NCI-H2107 (cell line): ENCODE measurements around the gene EHD4.

Experiments used
- DNase-seq: peaks from one replicate; lab custom pipeline; 2025; lab: John Stamatoyannopoulos, UW

The EHD4 gene

DNA sequence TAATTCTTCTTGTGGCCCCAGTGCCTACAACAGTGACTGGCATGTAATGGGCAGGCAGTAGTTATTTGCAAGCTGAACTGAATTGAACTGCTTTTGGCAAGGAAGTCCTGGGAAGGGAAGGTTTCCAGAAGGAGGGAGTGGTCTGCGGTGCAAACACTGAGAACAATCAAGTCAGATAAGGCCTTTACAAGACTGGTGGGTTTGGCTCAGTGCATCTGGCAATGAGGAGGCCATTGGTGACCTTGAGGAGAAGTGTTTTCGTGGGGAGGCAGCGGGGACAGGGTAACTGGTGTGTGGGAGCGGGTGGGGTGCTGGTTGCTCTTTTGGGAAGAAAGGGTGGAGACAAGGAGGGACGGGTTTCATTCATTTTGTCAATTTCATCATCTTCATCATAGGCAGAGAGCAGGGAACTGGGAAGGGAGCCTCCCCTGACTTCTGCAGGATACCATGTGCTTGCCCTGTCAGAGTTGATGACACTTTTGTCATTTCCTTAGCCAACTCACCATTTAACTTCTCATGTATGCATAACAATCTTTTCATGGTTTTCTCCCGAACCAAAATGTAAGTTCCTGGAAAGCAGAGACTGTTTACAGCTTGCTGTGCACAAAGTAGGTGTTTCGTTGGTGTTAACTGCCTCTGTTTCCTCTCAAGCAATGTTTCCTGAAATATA is 8.4 kb upstream of the EHD4 start:
- no peak for DNase-seq

DNA sequence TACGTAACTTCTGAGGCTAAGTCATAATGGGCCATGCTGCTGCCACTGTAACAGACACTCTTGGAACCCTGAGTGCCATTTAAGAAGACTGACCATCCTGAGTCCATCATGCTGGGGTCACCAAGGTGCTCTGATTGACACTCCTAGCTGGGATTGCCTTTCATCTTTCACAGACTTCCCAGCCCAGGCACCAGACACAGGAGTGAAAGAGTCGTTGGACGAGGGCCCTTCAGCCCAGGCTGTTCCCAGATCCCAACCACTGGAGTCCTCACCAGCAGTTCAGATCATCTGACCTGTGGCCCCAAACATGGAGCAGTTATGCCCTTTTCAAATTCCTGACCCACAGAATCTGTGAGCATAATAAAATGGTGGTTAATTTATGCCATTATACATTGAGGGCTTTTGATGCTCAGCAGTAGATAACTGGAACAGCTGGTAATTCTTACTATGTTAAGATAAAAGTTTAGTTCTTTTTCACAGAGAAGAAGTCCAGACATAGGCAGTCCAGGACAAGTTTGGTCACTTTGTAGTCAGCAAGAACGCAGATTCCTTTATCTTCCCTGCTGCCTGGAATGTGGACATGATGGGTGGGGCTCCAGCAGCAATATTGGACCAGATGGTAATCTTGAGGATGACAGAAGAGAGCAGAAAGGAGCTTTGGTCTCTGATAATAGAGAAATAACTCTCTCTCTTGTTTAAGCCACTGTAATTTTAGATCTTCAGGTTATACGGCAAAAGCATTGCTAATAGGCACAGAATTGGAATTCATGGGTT is 7.3 kb upstream of the EHD4 start:
- no peak for DNase-seq

DNA sequence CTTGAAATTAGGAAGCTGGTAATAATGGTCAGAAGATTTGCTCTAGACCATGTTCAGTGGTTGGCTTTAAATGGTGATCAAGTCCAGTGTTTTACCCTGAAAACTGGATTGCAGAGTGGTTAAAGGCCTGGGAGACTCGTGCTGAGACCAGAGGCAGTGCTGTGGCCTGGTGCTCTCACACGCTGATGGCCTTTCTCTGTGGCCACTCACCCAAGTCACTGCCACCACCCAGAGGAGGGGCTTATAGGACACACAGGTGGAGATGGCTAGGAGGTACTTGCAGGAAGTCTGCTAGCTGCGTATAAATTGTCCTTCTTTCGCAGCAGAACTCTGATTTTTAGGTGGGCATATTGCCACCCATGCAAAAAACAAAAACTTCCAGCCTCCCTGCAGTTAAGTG is 6.2 kb upstream of the EHD4 start:
- DNase-seq: no peak

DNA sequence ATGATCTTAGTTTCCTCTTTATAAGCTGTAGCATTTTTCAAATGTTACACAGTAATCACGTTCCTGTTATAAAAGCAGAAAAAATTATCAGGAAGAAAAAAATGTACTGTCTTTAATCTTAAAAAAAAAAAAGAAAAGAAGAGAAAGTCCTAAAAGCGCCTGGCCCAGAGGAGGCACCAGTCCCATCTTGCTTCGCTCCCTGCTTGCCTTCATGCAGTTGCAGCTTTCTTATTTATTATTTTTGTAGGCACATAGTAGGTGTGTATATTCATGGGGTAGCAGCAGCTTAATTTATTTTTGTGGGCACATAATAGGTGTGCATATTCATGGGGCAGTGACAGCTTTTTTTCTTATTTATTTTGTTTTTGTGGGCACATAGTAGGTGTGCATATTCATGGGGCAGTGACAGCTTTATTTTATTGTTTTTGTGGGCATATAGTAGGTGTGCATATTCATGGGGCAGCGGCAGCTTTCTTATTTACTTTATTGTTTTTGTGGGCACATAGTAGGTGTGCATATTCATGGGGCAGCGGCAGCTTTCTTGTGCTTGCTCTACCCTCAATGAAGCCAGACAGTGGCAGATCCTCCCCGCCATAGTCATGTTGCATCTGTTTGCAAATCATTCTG is 5.5 kb upstream of the EHD4 start:
- DNase-seq: no peak

DNA sequence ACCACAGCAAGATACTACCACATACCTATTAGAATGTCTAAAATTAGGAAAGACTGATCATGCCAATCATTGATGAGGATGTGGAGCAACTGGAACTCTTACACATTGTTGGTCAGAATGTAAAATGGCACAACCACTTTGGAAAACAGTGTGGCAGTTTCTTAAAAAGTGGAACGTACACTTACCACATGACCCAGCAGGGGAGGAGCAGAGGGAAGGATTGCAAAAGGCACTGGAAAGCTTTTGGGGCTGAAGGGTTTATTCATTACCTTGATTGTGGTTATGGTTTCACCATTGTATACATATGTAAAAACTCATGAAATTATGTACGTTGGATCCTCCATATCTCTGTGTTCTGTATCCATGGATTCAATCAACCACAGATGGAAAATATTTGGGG is 3.3 kb upstream of the EHD4 start:
- DNase-seq: no peak

DNA sequence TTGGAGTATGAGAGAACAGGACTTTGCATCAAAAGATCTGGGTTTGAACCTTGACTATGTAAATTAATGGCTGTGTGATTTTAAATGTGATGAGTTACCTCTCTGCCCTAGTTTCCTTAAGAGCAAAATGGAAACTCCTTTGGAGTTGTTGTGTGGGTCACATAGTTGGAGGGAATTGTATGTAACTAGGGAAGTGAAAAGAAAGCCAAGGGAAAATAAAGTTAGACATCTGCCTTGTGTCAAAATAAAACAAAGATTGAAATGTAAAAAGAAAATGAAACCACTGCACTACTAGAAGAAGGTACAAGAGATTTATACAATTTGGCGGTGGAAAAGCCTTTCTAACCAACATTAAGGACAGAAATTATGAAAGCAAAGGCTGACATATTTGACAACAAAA is 1.7 kb upstream of the EHD4 start:
- DNase-seq: no peak

- DNase-seq: no peak
These were observed 483 bp downstream of the EHD4 start for GRCh38 chr15:41971895-41972252.

DNA sequence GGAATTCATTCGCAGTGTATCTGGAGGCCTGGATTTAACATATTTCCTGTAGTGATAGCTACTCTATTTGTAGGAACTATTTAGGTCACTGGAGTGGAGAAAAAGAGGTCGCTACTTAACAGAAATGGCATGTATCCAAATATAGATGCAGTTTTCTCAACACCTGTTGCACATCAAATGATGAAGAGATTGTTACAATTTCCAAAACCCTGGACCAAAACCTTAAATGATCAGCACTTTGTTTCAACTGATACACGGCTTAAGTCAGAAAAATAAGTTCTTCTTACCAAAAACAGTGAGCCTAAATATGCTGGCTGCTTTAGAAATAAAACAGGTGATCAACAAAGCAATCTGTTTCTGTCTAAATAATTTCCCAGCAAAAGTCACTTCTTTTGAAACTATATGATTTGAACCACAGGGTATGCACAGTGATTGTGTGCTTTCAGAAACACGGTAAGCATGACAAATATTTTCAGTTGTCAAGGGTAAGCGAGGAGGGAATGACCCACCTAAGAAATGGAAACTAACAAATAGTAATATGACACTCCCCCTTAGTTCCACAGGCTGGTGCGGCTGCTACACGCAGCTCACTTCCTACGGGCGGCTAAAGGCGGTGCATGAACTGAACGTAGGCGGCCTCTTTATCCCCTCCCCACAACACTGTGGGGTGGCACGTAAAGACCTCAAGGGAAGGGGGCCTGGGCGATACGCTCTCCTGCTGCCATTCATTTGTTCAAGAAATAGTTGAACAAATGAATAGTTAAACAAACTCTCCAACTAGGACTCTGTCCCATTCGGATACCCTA is 1.1 kb downstream of the EHD4 start:
- no peak for DNase-seq

DNA sequence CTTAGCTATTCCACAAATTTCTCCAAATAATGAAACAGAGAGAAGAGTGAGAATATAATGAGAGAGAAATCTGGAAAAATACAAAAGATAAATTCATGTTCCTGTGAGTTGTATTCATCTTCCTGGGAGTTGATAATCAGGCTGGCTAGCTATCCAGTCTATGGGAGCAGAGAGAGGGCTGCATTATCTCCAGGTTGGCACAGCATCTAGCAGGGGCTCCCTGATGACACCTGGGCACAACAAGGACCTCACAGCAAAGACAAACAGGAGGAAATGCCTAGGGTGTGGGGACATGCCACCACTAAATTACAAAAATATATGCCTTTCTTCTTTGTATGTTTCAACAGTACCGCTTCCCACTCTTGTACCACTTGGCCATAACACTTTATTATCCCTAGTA is 1.9 kb downstream of the EHD4 start:
- DNase-seq: no peak

- no peak for DNase-seq
These were observed 2.4 kb downstream of the EHD4 start for GRCh38 chr15:41969851-41970431.

- no peak for DNase-seq
These were observed 3.7 kb downstream of the EHD4 start for GRCh38 chr15:41968701-41969100.

DNA sequence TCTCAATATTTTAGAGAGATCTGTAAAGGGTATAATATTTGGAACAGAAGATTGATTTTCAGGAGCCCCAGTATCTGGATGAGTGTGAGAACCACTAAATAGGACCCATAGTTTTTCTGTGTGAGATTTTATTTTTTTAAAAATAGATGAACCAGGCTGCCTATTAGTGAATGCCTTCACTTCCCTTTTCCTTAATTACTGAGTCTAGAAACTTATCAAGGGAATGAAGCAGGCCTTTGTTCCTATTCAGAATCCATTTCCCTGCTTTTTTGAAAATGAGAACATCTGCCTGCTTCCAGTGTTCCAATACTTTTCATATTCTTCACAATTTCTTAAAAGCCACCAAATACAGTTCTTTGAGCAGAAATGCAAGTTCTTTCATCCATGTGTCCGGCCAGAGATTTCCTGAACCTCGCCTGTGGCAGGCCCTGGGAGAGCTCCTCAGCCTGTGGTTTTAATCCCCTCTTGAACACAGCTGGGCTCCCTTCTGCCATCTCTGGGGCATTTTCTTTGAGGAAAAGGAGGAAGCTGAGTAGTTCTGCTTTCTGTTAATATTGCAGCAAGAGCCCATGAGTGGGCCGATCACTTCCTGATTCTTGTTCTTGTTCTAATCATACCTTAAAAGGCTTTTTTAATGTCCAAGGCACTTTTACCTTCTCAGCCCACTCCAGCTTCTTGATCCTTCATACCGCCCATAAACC is 4.7 kb downstream of the EHD4 start:
- DNase-seq: no peak

GRCh38 chr15:41966920-41967465 is 5.4 kb downstream of the EHD4 start:
- no peak for DNase-seq

DNA sequence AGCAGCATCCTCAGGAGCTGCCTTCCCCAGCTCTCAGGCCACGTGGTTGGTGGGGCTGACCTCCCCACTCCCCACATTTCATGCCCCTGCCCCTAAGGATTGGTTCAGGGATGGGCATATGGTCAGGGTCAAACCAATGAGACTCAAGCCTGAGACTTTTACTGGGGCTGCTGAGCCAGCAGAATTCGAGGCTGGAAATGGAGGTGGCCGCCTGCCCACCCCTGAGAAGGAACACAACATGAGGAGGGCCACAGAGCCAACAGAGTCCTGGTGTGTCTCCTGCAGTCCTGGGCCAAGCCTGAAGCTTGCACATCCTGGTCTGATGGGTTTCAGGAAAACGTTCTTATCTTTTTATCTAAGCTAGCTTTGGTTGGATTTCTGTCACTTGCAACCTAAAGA is 5.9 kb downstream of the EHD4 start:
- no peak for DNase-seq

DNA sequence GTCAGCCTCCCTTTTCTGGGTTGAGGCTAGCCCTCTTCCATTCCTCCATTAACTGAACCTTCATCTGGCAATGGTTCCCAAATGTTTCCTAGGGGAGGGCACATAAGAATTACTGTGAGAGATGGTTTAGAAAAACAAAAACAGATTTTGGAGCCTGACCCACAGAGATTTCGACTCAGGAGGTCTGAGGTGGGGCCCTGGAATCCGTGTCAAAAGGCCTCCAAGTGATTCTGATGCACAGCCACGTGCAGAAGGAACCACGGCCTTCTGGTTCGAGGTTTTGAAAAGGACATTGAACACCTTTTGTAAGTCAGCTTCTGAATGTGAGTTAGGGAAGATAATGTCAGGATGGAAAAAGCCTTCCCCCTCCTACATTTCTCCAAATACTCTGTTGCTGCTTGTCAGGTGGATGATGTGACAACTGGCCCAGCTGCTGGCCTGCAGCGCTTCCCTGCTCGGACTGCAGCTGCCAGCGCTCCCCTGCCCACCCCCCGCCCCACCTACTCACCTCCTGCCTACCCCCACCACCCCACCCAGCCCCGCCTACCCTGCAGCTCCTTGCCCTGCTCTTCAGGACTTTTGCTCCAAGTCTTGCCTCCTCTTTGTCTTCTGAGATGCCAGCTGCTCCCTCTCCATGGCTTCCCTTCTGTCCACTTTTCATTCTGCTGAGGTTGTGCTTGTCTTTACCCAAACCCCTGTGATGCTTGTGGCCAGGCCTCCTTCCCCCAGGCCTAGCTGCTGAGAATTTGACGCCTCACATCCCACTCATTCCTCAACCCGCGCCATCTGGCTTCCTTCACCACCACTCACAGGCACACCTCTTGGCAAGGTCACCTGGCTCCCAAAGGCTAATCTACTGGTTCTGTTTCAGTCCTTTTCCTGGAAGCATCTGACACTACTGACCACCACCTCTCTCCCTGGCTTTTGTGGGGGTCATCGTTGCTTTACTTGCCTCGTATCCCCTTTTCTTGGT is 6.6 kb downstream of the EHD4 start:
- no peak for DNase-seq

DNA sequence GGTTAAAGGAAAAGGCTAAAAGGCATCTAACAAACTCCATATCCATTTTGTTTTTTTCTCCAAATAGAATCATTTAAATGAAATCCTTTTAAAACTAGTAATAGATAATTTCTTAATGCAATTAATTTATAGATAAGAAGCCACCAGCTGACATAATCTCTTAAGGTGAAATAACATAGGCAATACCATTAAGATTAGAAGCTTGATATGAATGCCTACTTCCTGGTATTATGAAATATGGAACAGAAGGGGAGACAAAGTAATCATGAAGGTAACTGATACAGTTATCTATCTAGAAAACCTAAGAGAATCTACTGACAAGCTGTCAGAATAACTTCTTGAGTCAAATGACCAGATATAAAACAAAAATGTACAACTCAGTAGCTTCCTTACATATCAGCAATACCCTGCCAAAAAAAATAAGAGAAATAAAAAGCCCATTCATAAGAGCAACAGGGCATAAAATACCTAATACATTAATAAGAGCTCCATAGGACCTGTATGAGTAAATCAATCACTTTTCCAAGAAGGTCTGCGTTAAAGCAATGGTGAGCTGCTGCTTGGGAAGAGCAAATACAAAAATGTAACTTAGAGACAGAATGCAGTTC is 10.7 kb downstream of the EHD4 start:
- DNase-seq: no peak

DNA sequence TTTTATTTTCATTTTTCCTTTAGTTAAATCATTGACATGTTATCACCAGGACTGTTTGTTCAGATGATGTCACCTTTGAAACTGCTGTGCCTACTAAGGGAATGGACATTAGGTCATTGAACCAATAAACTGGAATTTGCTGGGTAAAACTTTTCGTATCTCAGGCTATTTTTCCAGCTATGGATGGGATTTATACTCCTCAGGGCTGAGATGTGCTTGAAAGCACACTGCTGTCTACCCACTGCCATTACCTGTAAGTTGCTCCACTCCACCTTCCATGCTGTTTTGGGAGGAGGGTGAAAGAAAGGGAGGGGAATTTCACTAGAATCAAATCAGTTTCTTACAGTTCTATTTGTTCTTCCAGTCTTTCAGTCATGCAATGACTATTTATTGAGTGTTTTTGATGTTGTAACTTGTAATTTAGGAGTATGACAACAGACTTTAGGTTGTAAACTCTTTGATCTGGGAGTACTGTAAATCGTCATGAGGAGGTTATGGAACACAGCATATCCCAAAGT is 11.3 kb downstream of the EHD4 start:
- DNase-seq: no peak

GRCh38 chr15:41958002-41958420 is 14.3 kb downstream of the EHD4 start:
- DNase-seq: no peak
